Measurements from ENCODE around the gene ZSCAN29.
"Not testable (repeated sequence)": the region's sequence is repeated elsewhere in the genome, so short reads cannot be mapped to it uniquely, and the experiment has no call there.

ZSCAN29 gene

DNA sequence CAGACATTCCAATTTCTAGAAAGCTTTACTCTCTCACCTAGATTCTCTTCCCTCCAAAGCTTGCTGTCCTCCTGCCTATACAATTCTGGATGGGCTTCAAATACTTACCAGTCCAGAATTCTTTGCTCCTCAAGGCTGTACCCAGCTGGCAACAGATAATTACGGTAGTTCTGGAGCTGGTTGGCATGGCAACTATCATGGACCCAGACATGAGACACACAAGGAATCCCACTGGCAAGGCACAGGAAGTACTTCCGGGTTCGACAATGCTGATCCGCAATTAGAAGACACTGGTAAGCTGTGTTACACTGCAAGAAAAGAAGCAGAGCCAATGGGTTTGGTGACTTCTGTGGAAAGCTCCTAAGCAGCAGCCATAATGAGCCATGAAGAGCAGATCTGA lies 37.9 kb upstream of the ZSCAN29 start:
- Histone ChIP-seq H3K4me3 (ENCODE audit: low read depth, low read length) (no peak overlapping the region), H3K27me3 (no peaks in the 10 kb centered on the region), H3K4me1 (peaks cover 12% of the 10 kb centered on the region), H3K36me3 (peaks cover 83% of the 10 kb centered on the region), H3K9me3 (no peaks in the 10 kb centered on the region)
- TF ChIP-seq CTCF (IDR thresholded peaks at IDR 0.05; ENCODE audit: low read depth, low read length): no peak
- peak; percentile 42 for DNase-seq

DNA sequence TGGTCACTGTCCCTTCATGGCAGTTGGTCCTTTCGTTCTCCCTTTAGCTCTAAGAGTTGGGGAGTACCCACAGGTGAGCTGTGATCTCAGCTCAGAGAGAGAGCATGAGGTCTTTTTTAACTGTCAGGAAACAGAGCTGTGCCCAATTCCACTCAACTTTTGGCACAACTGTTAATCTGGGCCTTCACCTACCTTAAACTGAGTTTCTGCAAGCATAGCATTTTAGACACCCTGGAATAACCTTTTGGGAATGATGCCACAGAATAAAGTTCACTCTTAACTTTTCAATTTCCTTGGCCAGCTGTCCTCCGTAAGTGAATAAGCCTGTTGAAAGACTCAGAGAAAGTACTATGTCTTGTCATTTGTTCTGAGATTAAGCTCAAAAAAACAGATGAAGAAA lies 36.0 kb upstream of the ZSCAN29 start:
- H3K27me3 ChIP-seq: no peaks in the 10 kb centered on the region
- H3K36me3 ChIP-seq: peaks cover 87% of the 10 kb centered on the region
- H3K9me3 ChIP-seq: no peaks in the 10 kb centered on the region
- H3K4me1 ChIP-seq: peaks cover 12% of the 10 kb centered on the region
- DNase-seq: no peak
- H3K4me3 ChIP-seq (ENCODE audit: low read depth, low read length): no peak overlapping the region
- no peak for TF ChIP-seq CTCF (IDR thresholded peaks at IDR 0.05; ENCODE audit: low read depth, low read length)

DNA sequence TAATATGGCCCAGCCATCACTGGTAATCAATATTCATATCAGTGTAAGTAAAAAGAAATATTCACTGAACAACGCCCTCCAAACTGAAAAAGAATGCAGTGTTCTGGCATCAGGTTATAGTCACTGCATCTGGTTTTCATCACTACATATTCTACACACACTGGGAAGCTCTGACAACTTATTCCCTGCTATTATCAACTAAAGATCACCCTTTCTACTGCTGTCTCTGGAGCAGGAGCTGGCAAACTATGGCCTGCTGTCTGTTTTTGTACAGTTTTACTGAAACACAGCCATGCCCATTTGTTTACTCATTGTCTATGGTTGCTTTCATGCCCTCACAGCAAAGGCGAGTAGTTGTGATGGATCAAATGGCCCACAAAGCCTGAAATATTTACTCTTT lies 35.3 kb upstream of the ZSCAN29 start:
- Histone ChIP-seq H3K36me3 (peaks cover 87% of the 10 kb centered on the region), H3K4me1 (peaks cover 12% of the 10 kb centered on the region), H3K27me3 (no peaks in the 10 kb centered on the region), H3K4me3 (ENCODE audit: low read depth, low read length) (no peak overlapping the region), H3K9me3 (no peaks in the 10 kb centered on the region)
- no peak for DNase-seq
- no peak for TF ChIP-seq CTCF (IDR thresholded peaks at IDR 0.05; ENCODE audit: low read depth, low read length)

DNA sequence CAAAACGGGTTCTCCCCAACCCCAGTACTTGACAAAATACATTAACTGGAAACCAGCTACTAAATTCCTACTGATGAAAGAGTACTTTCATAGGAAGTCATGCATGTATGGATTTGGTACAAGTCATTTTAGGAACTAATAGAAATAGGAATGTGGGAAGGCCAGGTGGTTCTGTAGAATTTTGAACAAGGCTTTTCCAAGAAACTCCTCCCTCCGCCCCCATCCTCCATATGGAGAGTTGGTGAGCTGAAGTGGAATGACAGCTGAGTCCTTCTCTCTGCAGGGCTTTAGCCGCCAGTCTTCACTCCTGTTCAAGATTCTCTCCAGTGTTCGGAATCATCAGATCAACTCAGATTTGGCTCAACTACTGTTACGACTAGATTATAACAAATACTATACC lies 33.3 kb upstream of the ZSCAN29 start:
- no peak for TF ChIP-seq CTCF (IDR thresholded peaks at IDR 0.05; ENCODE audit: low read depth, low read length)
- H3K36me3 ChIP-seq: peaks cover 89% of the 10 kb centered on the region
- no peak for DNase-seq

GRCh38 chr15:43403616-43404015 lies 32.8 kb upstream of the ZSCAN29 start:
- peaks cover 89% of the 10 kb centered on the region for H3K36me3 ChIP-seq
- peaks cover 8% of the 10 kb centered on the region for H3K4me1 ChIP-seq
- no peak for DNase-seq
- no peaks in the 10 kb centered on the region for H3K9me3 ChIP-seq
- no peak for TF ChIP-seq CTCF (IDR thresholded peaks at IDR 0.05; ENCODE audit: low read depth, low read length)
- no peak overlapping the region for H3K4me3 ChIP-seq (ENCODE audit: low read depth, low read length)
- H3K27me3 ChIP-seq: no peaks in the 10 kb centered on the region

More for the DNA sequence above, 33.3 kb upstream of the ZSCAN29 start:
- H3K9me3 ChIP-seq: no peaks in the 10 kb centered on the region
- no peaks in the 10 kb centered on the region for H3K27me3 ChIP-seq
- H3K4me3 ChIP-seq (ENCODE audit: low read depth, low read length): no peak overlapping the region
- H3K4me1 ChIP-seq: peaks cover 12% of the 10 kb centered on the region

DNA sequence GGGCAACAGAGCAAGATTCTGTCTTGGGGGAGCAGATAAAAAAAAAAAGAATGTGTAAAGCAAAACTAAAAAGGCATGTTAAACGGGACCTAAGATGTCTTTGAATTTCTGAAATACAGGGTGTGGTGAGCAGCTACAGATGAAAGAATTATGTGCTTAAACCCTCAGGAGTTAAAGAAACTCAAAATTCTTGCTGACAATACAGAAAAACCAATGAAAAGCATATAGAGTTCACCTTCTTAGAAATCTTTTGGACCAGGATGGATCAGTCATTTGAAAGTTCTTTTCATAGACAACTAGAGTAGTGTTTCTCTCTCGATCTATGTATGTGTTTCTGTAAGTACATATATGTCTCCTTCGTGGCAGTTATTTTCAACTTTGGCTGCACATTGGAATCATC lies 31.4 kb upstream of the ZSCAN29 start:
- Histone ChIP-seq H3K9me3 (no peaks in the 10 kb centered on the region), H3K36me3 (peaks cover 89% of the 10 kb centered on the region), H3K4me3 (ENCODE audit: low read depth, low read length) (no peak overlapping the region), H3K27me3 (no peaks in the 10 kb centered on the region), H3K4me1 (0 out of 2 replicates have a peak, but pooled peaks cover 6% of the 10 kb centered on the region)
- TF ChIP-seq CTCF (IDR thresholded peaks at IDR 0.05; ENCODE audit: low read depth, low read length): no peak
- DNase-seq: no peak

- not testable (repeated sequence) for H3K9me3 ChIP-seq; H3K4me3 ChIP-seq (ENCODE audit: low read depth, low read length); DNase-seq; H3K27me3 ChIP-seq; H3K4me1 ChIP-seq
- H3K36me3 ChIP-seq: peaks cover 52% of the 10 kb centered on the region
These were observed 22.7 kb upstream of the ZSCAN29 start for GRCh38 chr15:43393592-43393991.
